ENCODE measurements around the gene NXPE4.

The NXPE4 gene

DNA sequence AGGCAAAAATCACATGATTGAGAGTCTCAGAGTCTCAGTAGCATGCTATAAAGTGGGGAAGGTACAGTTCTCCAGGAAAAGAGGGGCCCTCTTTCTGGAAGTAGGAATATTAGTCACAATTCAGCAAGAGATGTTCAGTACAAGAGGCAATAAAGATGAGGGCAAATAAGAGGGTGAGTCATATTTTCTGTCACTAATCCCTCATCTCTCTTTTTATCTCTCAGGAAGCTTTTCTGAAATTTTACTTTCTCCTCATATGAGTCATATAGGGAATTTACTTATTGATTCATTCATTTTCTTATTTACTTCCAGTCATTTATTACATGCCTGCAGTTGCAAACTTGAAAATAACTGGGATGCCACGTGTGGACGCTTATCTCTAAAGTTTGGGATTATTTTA is 32.5 kb downstream of the NXPE4 start:
- in situ Hi-C loops (cut with MboI; ENCODE audit: low sequenced_read_pairs), result no loop called here

DNA sequence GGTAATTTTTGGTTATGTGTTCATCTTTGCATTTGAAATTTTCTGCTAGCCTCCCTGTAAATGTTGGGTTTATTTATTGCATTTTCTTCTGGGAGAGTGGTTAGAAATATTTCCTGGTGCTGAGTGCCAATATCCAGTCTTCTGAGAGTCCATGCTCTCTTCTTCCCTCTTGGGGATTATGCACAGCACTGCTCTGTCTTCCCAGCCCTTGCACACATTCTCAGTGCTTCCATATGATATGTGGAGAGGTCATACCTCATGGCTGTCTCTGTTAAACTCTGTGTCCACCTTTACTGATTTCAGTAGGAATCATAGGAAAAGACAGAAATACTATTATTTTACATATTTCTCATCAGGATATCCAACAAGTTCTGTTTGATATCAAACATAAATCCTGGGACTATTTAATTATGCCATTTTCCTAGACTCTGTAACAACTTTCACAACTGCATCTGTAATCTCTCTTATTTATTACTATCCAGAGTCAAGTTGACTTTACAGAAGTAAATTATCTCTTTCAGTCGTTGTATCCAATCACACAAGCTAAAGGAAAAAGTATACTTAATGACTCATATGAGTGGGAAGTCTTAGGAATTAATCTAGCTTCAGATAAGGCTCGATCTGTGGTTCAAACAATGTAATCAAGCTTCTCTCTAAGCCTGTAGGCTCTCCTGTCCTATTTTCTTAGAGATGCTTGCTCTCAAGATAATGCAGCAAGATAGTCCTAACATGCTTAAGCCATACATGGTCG is 33.2 kb downstream of the NXPE4 start:
- in situ Hi-C loops (cut with MboI; ENCODE audit: low sequenced_read_pairs), result no loop called here

DNA sequence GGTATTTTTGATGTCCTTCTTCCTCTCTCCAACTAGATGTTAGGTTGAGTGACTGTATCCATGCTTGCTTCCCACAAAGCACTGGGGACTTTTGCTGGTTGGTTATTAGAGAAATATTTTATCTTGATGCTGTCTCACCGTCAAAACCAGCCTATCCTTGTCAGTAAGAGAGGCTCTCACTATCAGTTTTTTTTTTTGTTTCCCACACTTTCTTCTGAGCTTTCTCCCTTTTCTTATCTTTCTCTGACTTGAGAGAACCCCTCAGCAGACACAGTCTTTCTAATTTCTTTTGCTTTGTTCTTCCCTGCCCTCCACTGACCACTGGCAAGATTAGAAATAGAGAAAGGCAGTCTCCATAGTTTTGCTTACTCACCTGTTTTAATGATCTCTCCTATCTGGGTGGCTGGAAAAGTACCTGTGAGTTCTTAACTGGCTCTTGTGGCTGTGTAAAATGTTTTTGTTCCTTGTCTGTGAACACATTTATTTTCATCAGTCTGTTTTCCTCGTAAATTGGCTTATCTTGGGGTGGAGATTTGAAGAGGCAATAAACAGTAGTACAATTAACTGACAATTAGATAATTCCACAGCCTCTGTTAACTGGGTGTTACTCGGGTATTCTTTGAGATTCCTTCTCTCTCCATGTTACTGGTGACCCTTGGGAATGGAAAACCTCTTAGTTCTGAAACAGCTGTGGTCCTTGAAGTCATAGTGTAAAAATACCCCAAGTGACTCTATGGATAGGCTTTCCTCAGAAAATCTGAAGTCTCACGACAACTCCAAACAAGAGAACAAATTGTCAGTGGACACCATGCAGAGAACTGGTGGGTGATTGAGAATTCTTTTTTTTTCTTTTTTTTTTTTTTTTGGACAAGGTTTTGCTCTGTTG is 35.9 kb downstream of the NXPE4 start, which contains the start of gene NXPE1:
NXPE1 (minus strand) TSS at position 457 of the 886 bp plus-strand sequence. CDS start 8,680 bp downstream, outside the sequence.
- in situ Hi-C loops (cut with MboI; ENCODE audit: low sequenced_read_pairs), result no loop called here

DNA sequence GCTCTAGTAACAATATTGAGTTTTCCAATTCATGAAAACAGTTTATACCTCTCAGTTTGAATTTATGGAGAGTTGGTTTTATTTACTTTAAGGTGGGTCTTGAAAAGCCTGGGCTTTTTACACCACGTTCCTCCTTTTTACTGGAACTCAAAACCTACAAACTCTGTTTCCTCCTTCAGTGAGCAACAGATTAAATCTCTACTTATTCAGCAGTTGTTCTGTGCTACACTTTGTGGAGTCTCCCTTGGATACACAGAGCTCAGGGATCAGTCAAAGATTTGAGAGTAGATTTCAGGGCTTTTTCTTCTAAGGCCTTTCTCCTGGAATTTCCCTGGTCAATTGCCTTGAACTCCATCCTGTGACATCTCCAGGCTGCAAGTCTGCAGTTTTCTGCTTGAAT is 39.5 kb downstream of the NXPE4 start:
- in situ Hi-C loops (cut with MboI; ENCODE audit: low sequenced_read_pairs), result no loop called here

DNA sequence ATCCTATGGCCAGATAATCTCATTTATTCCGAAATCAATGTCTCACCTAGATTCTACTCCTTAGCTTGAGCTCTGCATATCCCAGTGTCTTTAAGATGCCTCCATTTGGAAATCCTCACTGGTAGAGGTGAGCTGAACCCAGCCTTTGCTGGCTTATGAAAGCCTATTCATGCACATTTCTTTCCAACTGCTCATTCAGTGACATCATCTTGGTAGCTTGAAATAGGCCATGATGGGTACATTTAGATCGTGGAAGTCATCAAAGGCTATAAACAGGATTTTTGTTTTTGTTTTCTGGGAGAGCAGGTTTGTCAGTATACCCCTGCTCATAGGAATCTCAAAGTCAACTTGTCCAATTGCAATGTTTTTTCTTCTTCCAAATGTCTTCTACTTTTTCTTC is 41.9 kb downstream of the NXPE4 start:
- in situ Hi-C loops (cut with MboI; ENCODE audit: low sequenced_read_pairs), result no loop called here

DNA sequence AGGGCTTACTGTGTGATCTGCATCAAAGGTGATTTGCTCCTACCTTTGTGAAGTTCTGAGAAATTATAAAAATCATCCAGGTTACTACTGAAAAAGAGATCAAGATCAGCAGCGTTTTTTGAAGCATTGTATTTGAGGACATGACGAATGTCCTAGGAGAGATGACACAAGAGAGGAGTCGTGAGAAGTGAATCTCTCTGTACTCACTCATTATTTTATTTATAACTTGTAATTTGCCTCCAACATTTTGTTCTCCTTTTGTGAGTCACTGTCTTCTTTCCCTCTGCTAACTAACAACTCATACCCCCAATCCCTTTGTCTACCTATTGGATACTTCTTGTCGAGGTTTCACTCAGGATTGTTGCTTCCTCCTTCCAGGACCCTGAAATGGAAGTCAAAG is 44.5 kb downstream of the NXPE4 start:
- in situ Hi-C loops (cut with MboI; ENCODE audit: low sequenced_read_pairs), result no loop called here

DNA sequence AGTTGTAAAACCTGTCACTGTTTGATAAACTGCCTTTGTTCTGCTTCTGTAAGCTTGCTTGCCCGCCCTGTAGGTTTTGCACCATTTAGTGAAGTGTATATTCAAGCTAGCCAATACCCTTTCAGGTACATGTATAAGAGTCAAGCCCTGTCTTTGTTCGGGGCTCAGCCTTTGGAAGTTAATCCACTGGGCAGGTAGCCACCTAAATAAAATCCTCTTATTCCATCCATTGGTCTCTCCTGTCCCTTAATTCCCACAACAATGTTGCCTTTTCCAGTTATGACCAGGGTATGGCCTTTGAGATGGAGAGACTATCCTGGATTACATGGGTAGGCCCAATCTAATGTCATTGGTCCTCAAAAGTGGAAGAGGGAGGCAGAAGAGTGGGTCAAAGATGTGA is 69.9 kb downstream of the NXPE4 start:
- in situ Hi-C loops (cut with MboI; ENCODE audit: low sequenced_read_pairs), result no loop called here

DNA sequence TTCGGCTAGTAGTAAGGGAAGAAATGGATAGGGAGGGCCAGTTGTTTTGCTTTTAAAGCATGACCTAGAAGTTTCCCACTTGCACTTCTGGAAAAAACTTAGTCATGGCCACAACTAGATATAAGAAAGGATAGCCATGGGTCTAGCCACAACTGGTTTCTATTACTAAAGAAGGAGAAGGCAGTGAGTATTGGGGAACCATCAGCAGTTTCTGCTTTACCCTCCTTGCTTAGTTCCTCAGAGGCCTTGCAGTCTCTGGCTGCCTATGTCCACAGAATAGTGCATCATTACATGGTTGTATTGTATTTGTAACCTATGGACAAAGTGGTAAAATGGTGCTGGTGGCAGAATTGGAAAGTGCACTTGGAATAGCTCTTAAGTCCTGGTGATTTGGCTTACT is 71.5 kb downstream of the NXPE4 start:
- in situ Hi-C loops (cut with MboI; ENCODE audit: low sequenced_read_pairs), result no loop called here

DNA sequence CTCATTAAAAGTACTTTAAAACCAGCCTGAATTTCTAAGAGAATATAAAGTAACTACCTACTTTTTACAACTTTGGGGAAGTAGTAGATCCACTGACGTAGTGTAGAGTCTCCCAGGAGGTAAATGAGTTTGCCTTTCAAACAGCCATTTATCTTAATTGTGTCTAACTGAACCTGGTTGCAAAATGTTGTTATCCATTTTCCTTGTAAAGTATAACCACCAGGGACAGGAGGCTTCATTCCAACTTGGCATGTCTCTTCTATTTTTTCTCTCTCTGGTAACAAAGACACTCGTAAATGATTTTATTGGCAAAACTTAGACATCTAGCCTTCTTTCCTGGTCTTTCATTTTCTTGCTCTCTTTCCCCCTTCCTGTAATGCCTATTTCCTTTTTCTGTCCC is 72.8 kb downstream of the NXPE4 start:
- in situ Hi-C loops (cut with MboI; ENCODE audit: low sequenced_read_pairs), result no loop called here

Measured in HL-60/S4 treated with retinoic acid at 250 ng/mL for 4 days and 3 days (cell line).